Parathyroid adenoma (tissue), 2 donors: ENCODE results near the gene LLGL2.
A peak's percentile ranks its signal among the peaks of the same experiment; 100 is the strongest.

Experiments used
- H2AFZ ChIP-seq: fragments of 300-600 bp; sonication (generic); one replicate; pipeline ENCODE4 v1.7.0; 2017; ENCODE audit warnings: antibody characterized with exemption, mild to moderate bottlenecking
- H3K27ac ChIP-seq: fragments of 300-600 bp; sonication (generic); one replicate; pipeline ENCODE4 v1.7.0; 2017
- H3K27me3 ChIP-seq: fragments of 300-600 bp; sonication (generic); one replicate; pipeline ENCODE4 v1.7.0; 2017; ENCODE audit warnings: low read length; ENCODE audit not compliant: control insufficient read depth, insufficient read depth
- H3K36me3 ChIP-seq: fragments of 300-600 bp; sonication (generic); one replicate; pipeline ENCODE4 v1.7.0; 2017; ENCODE audit warnings: low read length; ENCODE audit not compliant: control insufficient read depth, insufficient read depth
- H3K4me1 ChIP-seq: fragments of 300-600 bp; sonication (generic); one replicate; pipeline ENCODE4 v1.7.0; 2017; ENCODE audit warnings: control low read depth
- H3K4me2 ChIP-seq: fragments of 300-600 bp; sonication (generic); one replicate; pipeline ENCODE4 v1.7.0; 2017; ENCODE audit warnings: low read length
- H3K4me3 ChIP-seq: fragments of 300-600 bp; sonication (generic); one replicate; pipeline ENCODE4 v1.7.0; 2017; ENCODE audit warnings: low read depth, low read length
- H3K79me2 ChIP-seq: fragments of 300-600 bp; sonication (generic); one replicate; pipeline ENCODE4 v1.7.0; 2017; ENCODE audit warnings: control low read depth
- H3K9ac ChIP-seq: fragments of 300-600 bp; sonication (generic); one replicate; pipeline ENCODE4 v1.7.0; 2017; ENCODE audit warnings: mild to moderate bottlenecking
- H3K9me3 ChIP-seq: fragments of 300-600 bp; sonication (generic); one replicate; pipeline ENCODE4 v1.7.0; 2017; ENCODE audit warnings: low read length; ENCODE audit not compliant: control insufficient read depth
- CTCF ChIP-seq: fragments of 300-600 bp; sonication (generic); IDR thresholded peaks from one replicate; pipeline ENCODE4 v1.7.0; 2017; ENCODE audit warnings: antibody characterized with exemption, mild to moderate bottlenecking
- donor health status: primary hyperparathyroidism.

The LLGL2 gene

DNA sequence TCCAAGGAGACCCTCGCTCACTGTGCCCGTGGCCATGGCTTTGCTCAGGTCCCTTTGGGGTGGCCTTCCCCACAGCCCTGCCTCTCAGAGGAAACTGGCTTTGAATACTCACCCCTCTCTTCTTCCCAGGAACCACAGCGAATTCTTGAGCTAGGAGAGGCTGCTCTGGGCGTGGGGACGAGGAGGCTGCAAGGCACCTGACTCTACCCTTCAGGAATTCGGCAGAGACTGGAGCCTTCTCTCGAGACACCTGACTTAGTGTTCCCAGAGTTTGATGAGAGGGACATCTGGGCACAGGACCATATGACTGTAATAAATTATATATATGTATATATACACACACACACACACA, 6.2 kb downstream of the LLGL2 start:
- Histone ChIP-seq H3K36me3 (no peaks in the 10 kb centered on the region), H3K79me2 (peaks cover 40% of the 10 kb centered on the region), H3K4me1 (no peaks in the 10 kb centered on the region), H2AFZ (no peak overlapping the region), H3K27ac (no peak overlapping the region), H3K9me3 (no peaks in the 10 kb centered on the region), H3K4me2 (no peak overlapping the region), H3K4me3 (no peak overlapping the region), H3K9ac (no peak overlapping the region), H3K27me3 (no peaks in the 10 kb centered on the region)
- no peak for TF ChIP-seq CTCF

DNA sequence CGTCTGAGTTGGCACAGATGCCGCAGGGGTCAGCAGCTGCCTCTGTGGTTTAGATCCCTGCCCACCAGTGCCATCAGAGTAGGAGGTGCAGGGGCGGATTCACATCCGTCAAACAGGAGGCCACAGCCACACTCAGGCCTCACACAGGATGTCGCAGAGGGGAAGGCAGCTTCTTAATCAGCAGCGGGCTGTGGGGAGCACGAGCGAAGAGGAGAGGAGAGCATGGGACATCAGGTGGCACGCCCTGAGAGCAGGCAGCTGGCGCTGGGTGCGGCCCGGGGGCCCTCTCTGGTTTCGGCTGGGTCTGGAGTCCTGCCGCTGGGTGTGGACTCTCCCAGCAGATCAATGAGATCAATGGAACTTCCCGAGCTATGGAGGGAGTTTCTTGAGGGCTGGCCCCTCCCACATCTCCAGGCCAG, 9.6 kb downstream of the LLGL2 start:
- Histone ChIP-seq H3K9ac (no peak overlapping the region), H3K27ac (no peak overlapping the region)

GRCh38 chr17:75535871-75536270, 10.4 kb downstream of the LLGL2 start:
- H3K79me2 ChIP-seq, result peaks cover 35% of the 10 kb centered on the region
- no peak overlapping the region for H3K4me3 ChIP-seq
- no peak for TF ChIP-seq CTCF
- H3K36me3 ChIP-seq, result no peaks in the 10 kb centered on the region
- no peaks in the 10 kb centered on the region for H3K27me3 ChIP-seq
- H3K4me2 ChIP-seq, result no peak overlapping the region
- peaks cover 13% of the 10 kb centered on the region for H3K4me1 ChIP-seq
- no peak overlapping the region for H2AFZ ChIP-seq
- no peak overlapping the region for H3K27ac ChIP-seq
- no peaks in the 10 kb centered on the region for H3K9me3 ChIP-seq
- H3K9ac ChIP-seq, result no peak overlapping the region

More for the DNA sequence above, 9.6 kb downstream of the LLGL2 start:
- Histone ChIP-seq H3K79me2 (peaks cover 37% of the 10 kb centered on the region), H3K4me1 (peaks cover 6% of the 10 kb centered on the region), H3K27me3 (no peaks in the 10 kb centered on the region), H2AFZ (no peak overlapping the region), H3K4me3 (no peak overlapping the region), H3K36me3 (no peaks in the 10 kb centered on the region), H3K4me2 (no peak overlapping the region), H3K9me3 (no peaks in the 10 kb centered on the region)
- no peak for TF ChIP-seq CTCF

GRCh38 chr17:75536366-75536765, 10.9 kb downstream of the LLGL2 start:
- no peaks in the 10 kb centered on the region for H3K36me3 ChIP-seq
- H3K4me1 ChIP-seq, result peaks cover 13% of the 10 kb centered on the region
- H2AFZ ChIP-seq, result no peak overlapping the region
- H3K9me3 ChIP-seq, result no peaks in the 10 kb centered on the region
- no peak for TF ChIP-seq CTCF
- peaks cover 33% of the 10 kb centered on the region for H3K79me2 ChIP-seq
- no peak overlapping the region for H3K9ac ChIP-seq
- H3K4me3 ChIP-seq, result no peak overlapping the region
- no peak overlapping the region for H3K27ac ChIP-seq
- no peaks in the 10 kb centered on the region for H3K27me3 ChIP-seq
- no peak overlapping the region for H3K4me2 ChIP-seq

- peak overlapping the region; percentile 66 for H2AFZ ChIP-seq
Observed at GRCh38 chr17:75539967-75540729, 14.7 kb downstream of the LLGL2 start.

More at GRCh38 chr17:75539967-75540729, 14.7 kb downstream of the LLGL2 start:
- Histone ChIP-seq H3K9me3 (no peaks in the 10 kb centered on the region), H3K4me2 (peak overlapping the region; percentile 45), H3K4me3 (no peak overlapping the region), H3K9ac (no peak overlapping the region), H3K4me1 (peaks cover 13% of the 10 kb centered on the region), H3K27me3 (no peaks in the 10 kb centered on the region), H3K36me3 (no peaks in the 10 kb centered on the region), H3K79me2 (peaks cover 15% of the 10 kb centered on the region), H3K27ac (no peak overlapping the region)
- TF ChIP-seq CTCF, result no peak
